ENCODE results near the gene C1orf116. TPM values are rescaled to one million over a fixed set of nuclear protein-coding genes. Genes with fewer than 3 reads are reported as not detected.

The C1orf116 gene
- total RNA-seq, 1 experiment from 2014 or later: 8.7 TPM

DNA sequence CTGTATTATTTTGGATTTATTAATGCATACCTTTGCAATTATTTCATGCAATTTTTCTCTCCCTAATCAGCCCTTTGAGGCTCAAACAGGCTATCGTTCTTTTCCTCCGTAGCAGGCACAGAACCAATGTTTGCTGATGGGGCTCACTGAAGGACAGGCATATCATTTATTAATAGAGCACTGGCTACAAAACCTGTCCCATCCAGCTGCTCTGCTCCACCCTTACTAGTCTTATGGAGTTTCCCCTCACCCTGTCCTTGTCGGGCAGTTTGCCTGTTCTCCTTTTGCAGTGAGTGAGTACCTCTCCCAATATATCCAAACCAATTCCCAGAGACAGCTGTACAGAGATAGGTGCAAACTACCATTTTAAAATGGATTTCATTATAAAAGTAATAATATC lies 45.7 kb downstream of the C1orf116 start:
- H3K4me1 Mint-ChIP-seq (ENCODE audit: low read depth, unreplicated experiment): no peaks in the 10 kb centered on the region
- no peak for DNase-seq
- Histone ChIP-seq H3K27me3 (replicated peaks; ENCODE audit: control insufficient read depth, insufficient read depth, low read length) (no peaks in the 10 kb centered on the region), H3K4me1 (no peaks in the 10 kb centered on the region), H3K4me3 (ENCODE audit: low read depth, low read length) (no peak overlapping the region), H3K36me3 (ENCODE audit: control insufficient read depth, insufficient read depth, low read length) (no peaks in the 10 kb centered on the region), H3K9me3 (no peaks in the 10 kb centered on the region)
- CTCF ChIA-PET: no interaction called here
- H3K36me3 Mint-ChIP-seq (ENCODE audit: insufficient read depth, unreplicated experiment): no peaks in the 10 kb centered on the region
- intact Hi-C loops (cut with micrococcal nuclease; ENCODE audit: unreplicated experiment): no loop called here
- H3K27ac Mint-ChIP-seq (ENCODE audit: unreplicated experiment): no peak overlapping the region
- POLR2A ChIA-PET: no interaction called here
- BruUV-seq (replicated peaks): no TSS peak
- TF ChIP-seq, protein P1, sequence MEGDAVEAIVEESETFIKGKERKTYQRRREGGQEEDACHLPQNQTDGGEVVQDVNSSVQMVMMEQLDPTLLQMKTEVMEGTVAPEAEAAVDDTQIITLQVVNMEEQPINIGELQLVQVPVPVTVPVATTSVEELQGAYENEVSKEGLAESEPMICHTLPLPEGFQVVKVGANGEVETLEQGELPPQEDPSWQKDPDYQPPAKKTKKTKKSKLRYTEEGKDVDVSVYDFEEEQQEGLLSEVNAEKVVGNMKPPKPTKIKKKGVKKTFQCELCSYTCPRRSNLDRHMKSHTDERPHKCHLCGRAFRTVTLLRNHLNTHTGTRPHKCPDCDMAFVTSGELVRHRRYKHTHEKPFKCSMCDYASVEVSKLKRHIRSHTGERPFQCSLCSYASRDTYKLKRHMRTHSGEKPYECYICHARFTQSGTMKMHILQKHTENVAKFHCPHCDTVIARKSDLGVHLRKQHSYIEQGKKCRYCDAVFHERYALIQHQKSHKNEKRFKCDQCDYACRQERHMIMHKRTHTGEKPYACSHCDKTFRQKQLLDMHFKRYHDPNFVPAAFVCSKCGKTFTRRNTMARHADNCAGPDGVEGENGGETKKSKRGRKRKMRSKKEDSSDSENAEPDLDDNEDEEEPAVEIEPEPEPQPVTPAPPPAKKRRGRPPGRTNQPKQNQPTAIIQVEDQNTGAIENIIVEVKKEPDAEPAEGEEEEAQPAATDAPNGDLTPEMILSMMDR (IDR thresholded peaks at IDR 0.05; ENCODE audit: insufficient read depth in 1 of 2, low read depth in 1 of 2, low read length in 1 of 2, severe bottlenecking in 1 of 2, unreplicated experiment in 1 of 2): no peak
- no peaks in the 10 kb centered on the region for H3K27me3 Mint-ChIP-seq (ENCODE audit: insufficient read depth, unreplicated experiment)
- no peaks in the 10 kb centered on the region for H3K9me3 Mint-ChIP-seq (ENCODE audit: unreplicated experiment)
- H3K4me3 Mint-ChIP-seq (ENCODE audit: unreplicated experiment): no peak overlapping the region

DNA sequence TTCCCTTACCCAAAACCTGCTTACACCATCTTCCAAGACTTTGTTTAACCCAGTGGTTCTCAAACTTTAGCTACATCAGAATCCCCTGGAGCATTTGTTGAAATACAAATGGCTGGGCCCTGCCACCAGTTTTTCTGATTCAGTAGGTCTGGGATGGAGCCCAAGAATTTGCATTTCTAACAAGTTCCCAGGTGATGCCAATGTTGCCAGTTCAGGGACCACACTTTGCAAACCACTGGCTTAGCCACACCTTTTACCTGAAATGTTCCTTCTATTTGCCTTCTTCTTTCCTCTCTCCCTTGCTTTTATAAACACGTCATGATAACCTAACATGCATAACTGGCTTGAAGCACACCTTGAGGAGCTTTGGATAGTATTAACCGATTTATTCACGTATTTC lies 46.2 kb downstream of the C1orf116 start:
- POLR2A ChIA-PET: no interaction called here
- Histone ChIP-seq H3K4me1 (no peaks in the 10 kb centered on the region), H3K9me3 (no peaks in the 10 kb centered on the region), H3K4me3 (ENCODE audit: low read depth, low read length) (no peak overlapping the region), H3K27me3 (replicated peaks; ENCODE audit: control insufficient read depth, insufficient read depth, low read length) (no peaks in the 10 kb centered on the region), H3K36me3 (ENCODE audit: control insufficient read depth, insufficient read depth, low read length) (no peaks in the 10 kb centered on the region)
- BruUV-seq (replicated peaks): no TSS peak
- H3K4me1 Mint-ChIP-seq (ENCODE audit: low read depth, unreplicated experiment): no peaks in the 10 kb centered on the region
- no peak for DNase-seq
- intact Hi-C loops (cut with micrococcal nuclease; ENCODE audit: unreplicated experiment): no loop called here
- no peaks in the 10 kb centered on the region for H3K27me3 Mint-ChIP-seq (ENCODE audit: insufficient read depth, unreplicated experiment)
- no peaks in the 10 kb centered on the region for H3K36me3 Mint-ChIP-seq (ENCODE audit: insufficient read depth, unreplicated experiment)
- no peaks in the 10 kb centered on the region for H3K9me3 Mint-ChIP-seq (ENCODE audit: unreplicated experiment)
- CTCF ChIA-PET: no interaction called here
- no peak overlapping the region for H3K27ac Mint-ChIP-seq (ENCODE audit: unreplicated experiment)
- no peak overlapping the region for H3K4me3 Mint-ChIP-seq (ENCODE audit: unreplicated experiment)
- TF ChIP-seq, protein P1 (IDR thresholded peaks at IDR 0.05; ENCODE audit: insufficient read depth in 1 of 2, low read depth in 1 of 2, low read length in 1 of 2, severe bottlenecking in 1 of 2, unreplicated experiment in 1 of 2): no peak

DNA sequence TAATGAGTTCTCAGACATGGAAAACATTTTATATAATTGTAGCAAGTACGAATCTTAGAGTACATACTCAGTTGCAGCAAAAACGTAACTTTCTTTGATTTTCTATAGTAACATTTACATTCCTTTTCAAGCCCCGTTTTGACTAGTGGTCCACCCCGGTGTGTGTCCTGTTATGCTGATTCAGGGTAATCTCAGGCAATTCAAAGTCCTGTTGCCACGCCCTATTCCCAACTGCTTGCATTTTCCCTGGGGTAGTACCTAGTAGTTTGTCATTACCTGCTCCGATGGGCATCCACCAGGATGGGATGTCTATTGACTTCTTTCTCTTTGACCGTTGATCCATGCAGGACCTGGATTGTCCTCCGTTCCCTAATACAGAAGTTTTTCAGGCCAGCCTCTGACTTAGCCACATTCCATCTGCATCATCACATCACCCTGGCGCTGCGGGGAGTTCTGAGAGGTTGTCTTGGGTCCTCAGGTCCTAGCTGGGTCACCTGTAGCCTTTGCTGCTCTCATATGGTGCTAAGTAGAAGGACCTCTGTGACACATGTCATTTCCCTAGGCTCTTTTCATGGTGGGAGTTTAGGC lies 47.3 kb downstream of the C1orf116 start:
- no peak overlapping the region for H3K4me3 Mint-ChIP-seq (ENCODE audit: unreplicated experiment)
- DNase-seq: no peak
- Histone ChIP-seq H3K27me3 (replicated peaks; ENCODE audit: control insufficient read depth, insufficient read depth, low read length) (no peaks in the 10 kb centered on the region), H3K4me3 (ENCODE audit: low read depth, low read length) (no peak overlapping the region), H3K4me1 (0 out of 2 replicates have a peak, but pooled peaks cover 4% of the 10 kb centered on the region), H3K36me3 (ENCODE audit: control insufficient read depth, insufficient read depth, low read length) (no peaks in the 10 kb centered on the region), H3K9me3 (no peaks in the 10 kb centered on the region)
- POLR2A ChIA-PET: no interaction called here
- TF ChIP-seq, protein P1 (IDR thresholded peaks at IDR 0.05; ENCODE audit: insufficient read depth in 1 of 2, low read depth in 1 of 2, low read length in 1 of 2, severe bottlenecking in 1 of 2, unreplicated experiment in 1 of 2): no peak
- no TSS peak for BruUV-seq (replicated peaks)
- no peaks in the 10 kb centered on the region for H3K27me3 Mint-ChIP-seq (ENCODE audit: insufficient read depth, unreplicated experiment)
- intact Hi-C loops (cut with micrococcal nuclease; ENCODE audit: unreplicated experiment): no loop called here
- CTCF ChIA-PET: no interaction called here
- no peaks in the 10 kb centered on the region for H3K4me1 Mint-ChIP-seq (ENCODE audit: low read depth, unreplicated experiment)
- no peak overlapping the region for H3K27ac Mint-ChIP-seq (ENCODE audit: unreplicated experiment)
- H3K36me3 Mint-ChIP-seq (ENCODE audit: insufficient read depth, unreplicated experiment): no peaks in the 10 kb centered on the region
- no peaks in the 10 kb centered on the region for H3K9me3 Mint-ChIP-seq (ENCODE audit: unreplicated experiment)
